Measurements from ENCODE around the gene CALML3. TPM values are rescaled to one million over a fixed set of nuclear protein-coding genes. Genes with fewer than 3 reads are reported as not detected.
A peak's percentile ranks its signal among the peaks of the same experiment; 100 is the strongest.

The CALML3 gene
- total and polyA plus RNA-seq, 2 of the 8 experiments (the other 6 are each of a cell fraction or from before 2014, with no cell fraction given), result not detected

DNA sequence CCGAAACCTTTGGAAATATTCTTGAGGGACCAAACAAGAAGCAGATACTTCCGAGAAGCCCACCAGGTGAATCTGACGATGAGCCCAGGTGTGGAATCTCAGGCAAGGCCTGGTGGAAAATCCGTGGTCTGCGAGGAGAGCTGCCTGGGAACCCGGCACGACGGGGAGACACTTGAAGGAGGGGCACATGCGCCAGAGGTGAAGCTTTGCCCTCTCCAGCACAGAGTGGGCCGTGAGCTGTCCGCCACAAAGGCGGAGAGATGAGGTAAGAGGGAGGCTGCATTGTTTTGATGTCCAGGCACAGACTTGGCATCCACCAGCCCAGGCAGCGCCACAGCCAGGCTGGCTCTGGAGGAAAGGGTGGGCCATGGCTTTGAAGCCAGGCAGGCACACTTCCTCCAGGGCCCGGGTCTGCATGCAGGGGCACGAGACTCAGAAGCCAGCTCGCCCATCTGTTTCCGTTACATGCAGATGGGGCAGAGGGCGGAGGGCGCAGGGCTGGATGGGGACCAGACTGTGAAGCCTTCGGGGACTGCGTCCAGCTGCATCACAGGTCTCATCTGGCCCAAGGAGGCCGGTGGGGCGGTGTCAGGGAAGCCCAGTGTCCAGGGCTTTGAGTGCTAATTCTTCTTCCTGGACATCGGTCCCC, 45.4 kb downstream of the CALML3 start:
- no peak overlapping the region for H3K23ac ChIP-seq (ENCODE audit: insufficient read length)
- CTCF ChIA-PET (ENCODE audit: partially characterized antibody), result interaction anchor here (0.9 to 1.4 kb wide), 4 partner anchors 13 to 126 kb away, joined by 3 to 5 read pairs (median 4); no protein-coding TSS in a partner anchor

More for the DNA sequence above, 45.4 kb downstream of the CALML3 start:
- Histone ChIP-seq H3K9me3 (ENCODE audit: insufficient read depth in 2 of 2, low read depth in 1 of 2, low read length in 1 of 2) (no peaks in the 10 kb centered on the region), H3K36me3 (ENCODE audit: control insufficient read depth in 2 of 4, insufficient read depth in 4 of 4, low read length in 3 of 4) (no peaks in the 10 kb centered on the region), H3K56ac (replicated peaks; ENCODE audit: insufficient read length, low read depth, low read length) (no peak overlapping the region), H3K79me2 (ENCODE audit: control insufficient read depth in 1 of 2, insufficient read depth in 2 of 2, low read length in 2 of 2) (no peaks in the 10 kb centered on the region), H4K20me1 (replicated peaks in 1 of 2; ENCODE audit: control insufficient read depth in 1 of 2, insufficient read depth in 2 of 2, low read length in 2 of 2) (no peaks in the 10 kb centered on the region), H2BK20ac (ENCODE audit: low read length) (no peak overlapping the region), H4K91ac (replicated peaks; ENCODE audit: insufficient read length, low read length) (no peak overlapping the region), H2BK120ac (replicated peaks; ENCODE audit: low read depth, low read length) (no peak overlapping the region), H4K8ac (ENCODE audit: extremely low read depth, insufficient read depth, low read length) (peak overlapping the region; percentile 45; the same call in 1 of the 2 replicates), H3K4me1 (replicated peaks in 1 of 4; ENCODE audit: control insufficient read depth in 3 of 4, insufficient read depth in 4 of 4, low read length in 3 of 4) (peaks cover 0 to 4% (median 0%) of the 10 kb centered on the region in 4 experiments; a peak in 1 of 7 replicates), H2AFZ (ENCODE audit: low read length) (no peak overlapping the region), H4K5ac (ENCODE audit: insufficient read length, low read depth, low read length) (no peak overlapping the region), H3K9ac (replicated peaks in 1 of 4; ENCODE audit: extremely low read depth in 1 of 4, low read depth in 3 of 4, low read length in 3 of 4) (no peak overlapping the region; a peak in 1 of 7 replicates), H3K14ac (ENCODE audit: insufficient read length) (no peak overlapping the region), H3K4me3 (ENCODE audit: extremely low read depth in 1 of 4, insufficient read depth in 2 of 4, low read depth in 3 of 4, low read length in 4 of 4) (no peak overlapping the region), H2BK15ac (ENCODE audit: low read length) (peak overlapping the region; percentile 29; the same call in 1 of the 2 replicates), H3K79me1 (ENCODE audit: low read depth, low read length) (no peaks in the 10 kb centered on the region), H2AK5ac (ENCODE audit: low read depth, low read length) (no peak overlapping the region), H3K27me3 (replicated peaks in 1 of 4; ENCODE audit: control insufficient read depth in 3 of 4, extremely low read depth in 1 of 4, insufficient read depth in 3 of 4, low read length in 3 of 4) (no peaks in the 10 kb centered on the region), H3K4ac (replicated peaks; ENCODE audit: insufficient read length, low read depth, low read length) (no peak overlapping the region), H2BK12ac (ENCODE audit: low read depth, low read length) (no peak overlapping the region), H3K23me2 (ENCODE audit: low read depth, low read length) (peaks cover 4% of the 10 kb centered on the region; the same call in 1 of the 2 replicates), H3K18ac (ENCODE audit: extremely low read depth, low read length) (no peak overlapping the region), H3K27ac (ENCODE audit: low read depth, low read length) (no peak overlapping the region), H2BK5ac (ENCODE audit: low read depth, low read length) (no peak overlapping the region), H3K4me2 (ENCODE audit: insufficient read depth in 1 of 2, low read depth in 2 of 2, low read length in 2 of 2) (no peak overlapping the region)
- POLR2A ChIA-PET (ENCODE audit: partially characterized antibody), result no interaction called here
- no peak for DNase-seq (ENCODE audit: low read depth in 1 of 2, low spot score in 2 of 2)
- 86% methylated on average over 24 of the region's 24 CpGs; no CpG with 5 or more reads in 1 of the 2 experiments for WGBS, 2 experiments (ENCODE audit: extremely low coverage in 1 of 2, insufficient coverage in 1 of 2, insufficient read length in 1 of 2, insufficient replicate concordance in 2 of 2, low coverage in 1 of 2, low lambda C conversion rate in 2 of 2, missing lambda C conversion rate in 1 of 2)
- FAIRE-seq, result no peak
- TF ChIP-seq TCF12 (IDR thresholded peaks at IDR 0.05; ENCODE audit: low read depth, low read length), result no peak
- TF ChIP-seq GTF2F1 (IDR thresholded peaks at IDR 0.05; ENCODE audit: borderline replicate concordance, low read depth, low read length), result no peak
- TF ChIP-seq CTBP2 (IDR thresholded peaks at IDR 0.05; ENCODE audit: borderline replicate concordance, insufficient read depth, insufficient read length, low read length), result no peak
- no peak for TF ChIP-seq CHD1 (IDR thresholded peaks at IDR 0.05; ENCODE audit: low read depth, low read length)
- TF ChIP-seq USF2 (IDR thresholded peaks at IDR 0.05; ENCODE audit: low read length), result no peak
- no peak for TF ChIP-seq SP1 (IDR thresholded peaks at IDR 0.05; ENCODE audit: low read depth, low read length)

Data from H1 (cell line).